B cell (primary cell): Measurements from ENCODE around the gene PLEKHM3. TPM values are rescaled to one million over a fixed set of nuclear protein-coding genes. Genes with fewer than 3 reads are reported as not detected.

Experiments used
- ATAC-seq: fragments of 200-7000 bp; cut with Tn5 transposase; one replicate; pipeline ENCODE4 v1.10.0; 2021; ENCODE audit warnings: low read depth, mild to moderate bottlenecking, moderate number of reproducible peaks, moderate library complexity
- CTCF ChIA-PET: fragments of 350-600 bp; sonication (Branson Sonifier 250); formaldehyde crosslinking; loops from one replicate; lab custom pipeline; 2021; ENCODE audit warnings: antibody characterized with exemption, inconsistent platforms; lab: Charles Lee
- POLR2A ChIA-PET: fragments of 350-600 bp; sonication (Branson Sonifier 250); formaldehyde crosslinking; loops from one replicate; lab custom pipeline; 2021; ENCODE audit warnings: antibody characterized with exemption; lab: Charles Lee
- DNase-seq: peaks from one replicate; pipeline ENCODE4 v3.0.0; 2013
- H2AFZ ChIP-seq: 2 replicates; pipeline ENCODE4 v1.6.1; 2012; ENCODE audit warnings: mild to moderate bottlenecking, low read depth, low read length; ENCODE audit not compliant: insufficient read depth, poor library complexity, severe bottlenecking
- H3K27ac ChIP-seq, 2 donors: 1 replicate in 1 of 2; 2 replicates in 1 of 2; pipeline ENCODE4 v1.5.1; 2012 to 2013; ENCODE audit warnings: low read length in 2 of 2, mild to moderate bottlenecking in 2 of 2, moderate library complexity in 1 of 2
- H3K27me3 ChIP-seq, 4 experiments: fragments of 200-600 bp in 1 of 4; sonication (generic) in 1 of 4; replicated peaks in 1 of 4; 1 replicate in 2 of 4; 2 replicates in 2 of 4; pipeline versions ENCODE4 v1.6.1 to v1.7.0; 2013 to 2016; ENCODE audit warnings: low read length in 3 of 4, mild to moderate bottlenecking in 2 of 4, mixed read lengths in 1 of 4, moderate library complexity in 1 of 4; ENCODE audit not compliant: insufficient read depth in 4 of 4, control insufficient read depth in 3 of 4; ENCODE audit errors: control extremely low read depth in 1 of 4
- H3K36me3 ChIP-seq, 2 experiments: replicated peaks in 1 of 2; 1 replicate in 1 of 2; 2 replicates in 1 of 2; pipeline versions ENCODE4 v1.6.1 to v1.7.1; 2013; ENCODE audit warnings: low read length in 1 of 2; ENCODE audit not compliant: insufficient read depth in 2 of 2, control insufficient read depth in 1 of 2; ENCODE audit errors: control extremely low read depth in 1 of 2, extremely low read depth in 1 of 2
- H3K4me1 ChIP-seq, 2 donors: fragments of 200-600 bp in 1 of 2; sonication (generic) in 1 of 2; 1 replicate in 1 of 2; 2 replicates in 1 of 2; pipeline versions ENCODE4 v1.5.1 to v1.6.1; 2013 to 2017; ENCODE audit warnings: low read length in 2 of 2; ENCODE audit not compliant: control insufficient read depth in 2 of 2, insufficient read depth in 2 of 2
- H3K4me2 ChIP-seq: replicated peaks from 2 replicates; pipeline ENCODE3; 2012; ENCODE audit warnings: mild to moderate bottlenecking, low read depth, low read length; ENCODE audit not compliant: poor library complexity, severe bottlenecking
- H3K4me3 ChIP-seq, 5 experiments: fragments of 200-600 bp in 1 of 5; sonication (generic) in 1 of 5; 1 replicate in 3 of 5; 2 replicates in 2 of 5; pipeline versions ENCODE4 v1.5.1 to v1.7.0; 2011 to 2016; ENCODE audit warnings: low read length in 4 of 5, mild to moderate bottlenecking in 4 of 5, low read depth in 2 of 5, control low read depth in 1 of 5, moderate library complexity in 1 of 5; ENCODE audit not compliant: insufficient read depth in 1 of 5; ENCODE audit errors: control extremely low read depth in 1 of 5, extremely low read depth in 1 of 5
- H3K79me2 ChIP-seq: fragments of 200-600 bp; sonication (generic); one replicate; pipeline ENCODE4 v1.6.0; 2016; ENCODE audit warnings: low read length; ENCODE audit not compliant: control insufficient read depth, insufficient read depth
- H3K9ac ChIP-seq: fragments of 200-600 bp; sonication (generic); 2 replicates; pipeline ENCODE4 v1.6.1; 2017; ENCODE audit warnings: mild to moderate bottlenecking, low read length, moderate library complexity
- H3K9me3 ChIP-seq, 3 donors: one replicate each; pipeline versions ENCODE4 v1.6.1 to v1.7.1; 2013; ENCODE audit warnings: low read length in 2 of 3; ENCODE audit not compliant: control insufficient read depth in 2 of 3, insufficient read depth in 1 of 3; ENCODE audit errors: control extremely low read depth in 1 of 3
- H4K20me1 ChIP-seq: 2 replicates; pipeline ENCODE4 v1.6.0; 2012; ENCODE audit warnings: mild to moderate bottlenecking, low read length; ENCODE audit not compliant: insufficient read depth, control insufficient read depth, poor library complexity, severe bottlenecking
- H3K27ac Mint-ChIP-seq: one replicate; pipeline ENCODE4 v1.8.0; 2021; ENCODE audit warnings: mixed read lengths
- H3K27me3 Mint-ChIP-seq: one replicate; pipeline ENCODE4 v1.8.0; 2021; ENCODE audit warnings: mixed read lengths
- H3K4me1 Mint-ChIP-seq: one replicate; pipeline ENCODE4 v1.8.0; 2021; ENCODE audit warnings: mixed read lengths
- H3K4me3 Mint-ChIP-seq: one replicate; pipeline ENCODE4 v1.8.0; 2021; ENCODE audit warnings: mixed read lengths
- H3K9me3 Mint-ChIP-seq: one replicate; pipeline ENCODE4 v1.8.0; 2022; ENCODE audit warnings: mixed read lengths; ENCODE audit not compliant: insufficient read depth
- EZH2 ChIP-seq: IDR thresholded peaks from 2 replicates; pipeline ENCODE4 v1.6.1; 2012; ENCODE audit warnings: borderline replicate concordance, low read depth, mild to moderate bottlenecking, moderate library complexity, low read length; ENCODE audit not compliant: insufficient read depth, poor library complexity, severe bottlenecking
- WGBS: methylation state at CpG from one replicate; pipeline ENCODE4 v1.1.5; 2013; ENCODE audit warnings: missing lambda C conversion rate; ENCODE audit not compliant: insufficient coverage; 5-methylcytosine and 5-hydroxymethylcytosine counted together
- intact Hi-C: fragments of 100-400 bp; cut with micrococcal nuclease; formaldehyde crosslinking; loops from one replicate; pipeline ENCODE4 v1.10.0; 2022
- polyA plus RNA-seq: library from polyadenylated mRNA; depleted of rRNA; stranded (reverse); fragments of >200 nt; gene quantifications from 2 replicates; pipeline ENCODE4 v1.2.3, GENCODE V29; 2012
- total RNA-seq, 2 donors: library from RNA; stranded (reverse); fragments of 120-200 nt in 1 of 2; gene quantifications; 1 replicate in 1 of 2; 2 replicates in 1 of 2; pipeline versions ENCODE4 v1.2.3 to v1.2.4, GENCODE V29; 2013 to 2022
- TF ChIP-seq, protein P1 (sequence below): fragments of 200-600 bp; IDR thresholded peaks from one replicate; pipeline ENCODE4 v1.8.0; 2022; ENCODE audit warnings: antibody characterized with exemption, mild to moderate bottlenecking

The PLEKHM3 gene
- total and polyA plus RNA-seq, 2 donors (not counting 1 experiment from before 2014, with no cell fraction given) = 4.0 to 17.7 TPM

DNA sequence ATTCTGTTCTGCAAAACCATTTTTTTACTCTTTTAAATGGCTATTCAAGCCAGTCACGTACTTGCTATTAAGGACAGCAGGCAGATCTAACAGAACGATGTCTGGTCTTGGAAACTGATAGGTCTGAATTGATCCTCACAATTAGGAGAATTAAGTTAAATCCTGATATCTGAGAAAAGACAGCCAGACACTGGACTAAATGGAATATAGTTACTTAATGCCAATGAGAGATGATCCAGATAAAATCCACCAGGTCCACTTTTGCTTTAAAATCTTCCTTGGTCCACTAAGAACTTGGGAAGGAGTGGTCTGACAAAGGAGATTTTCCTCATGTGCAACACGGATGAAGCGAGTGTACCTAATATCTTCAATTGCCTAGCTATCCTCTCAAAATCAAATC lies 86.9 kb downstream of the PLEKHM3 start:
- H3K79me2 ChIP-seq = no peaks in the 10 kb centered on the region
- DNase-seq (no peak), ATAC-seq (no peak)
- H3K4me2 ChIP-seq = no peak overlapping the region
- H3K4me1 ChIP-seq = no peaks in the 10 kb centered on the region
- no peak overlapping the region for H3K4me3 Mint-ChIP-seq
- no peak overlapping the region for H3K27ac ChIP-seq
- ChIA-PET POLR2A (no interaction called here), CTCF (no interaction called here)
- no peak overlapping the region for H3K4me3 ChIP-seq
- H3K36me3 ChIP-seq = peaks cover 0 to 4% of the 10 kb centered on the region in 2 experiments
- no peaks in the 10 kb centered on the region for H3K4me1 Mint-ChIP-seq
- TF ChIP-seq, protein P1, sequence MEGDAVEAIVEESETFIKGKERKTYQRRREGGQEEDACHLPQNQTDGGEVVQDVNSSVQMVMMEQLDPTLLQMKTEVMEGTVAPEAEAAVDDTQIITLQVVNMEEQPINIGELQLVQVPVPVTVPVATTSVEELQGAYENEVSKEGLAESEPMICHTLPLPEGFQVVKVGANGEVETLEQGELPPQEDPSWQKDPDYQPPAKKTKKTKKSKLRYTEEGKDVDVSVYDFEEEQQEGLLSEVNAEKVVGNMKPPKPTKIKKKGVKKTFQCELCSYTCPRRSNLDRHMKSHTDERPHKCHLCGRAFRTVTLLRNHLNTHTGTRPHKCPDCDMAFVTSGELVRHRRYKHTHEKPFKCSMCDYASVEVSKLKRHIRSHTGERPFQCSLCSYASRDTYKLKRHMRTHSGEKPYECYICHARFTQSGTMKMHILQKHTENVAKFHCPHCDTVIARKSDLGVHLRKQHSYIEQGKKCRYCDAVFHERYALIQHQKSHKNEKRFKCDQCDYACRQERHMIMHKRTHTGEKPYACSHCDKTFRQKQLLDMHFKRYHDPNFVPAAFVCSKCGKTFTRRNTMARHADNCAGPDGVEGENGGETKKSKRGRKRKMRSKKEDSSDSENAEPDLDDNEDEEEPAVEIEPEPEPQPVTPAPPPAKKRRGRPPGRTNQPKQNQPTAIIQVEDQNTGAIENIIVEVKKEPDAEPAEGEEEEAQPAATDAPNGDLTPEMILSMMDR = no peak
- TF ChIP-seq EZH2 = no peak
- H3K27me3 ChIP-seq = no peaks in the 10 kb centered on the region
- no peak overlapping the region for H3K9ac ChIP-seq
- no peak overlapping the region for H3K27ac Mint-ChIP-seq
- no peaks in the 10 kb centered on the region for H3K9me3 ChIP-seq
- H3K27me3 Mint-ChIP-seq = no peaks in the 10 kb centered on the region
- 100% methylated on average over 1 of the region's 4 CpGs for WGBS
- no peak overlapping the region for H2AFZ ChIP-seq
- intact Hi-C loops = no loop called here
- no peaks in the 10 kb centered on the region for H3K9me3 Mint-ChIP-seq
- no peaks in the 10 kb centered on the region for H4K20me1 ChIP-seq

DNA sequence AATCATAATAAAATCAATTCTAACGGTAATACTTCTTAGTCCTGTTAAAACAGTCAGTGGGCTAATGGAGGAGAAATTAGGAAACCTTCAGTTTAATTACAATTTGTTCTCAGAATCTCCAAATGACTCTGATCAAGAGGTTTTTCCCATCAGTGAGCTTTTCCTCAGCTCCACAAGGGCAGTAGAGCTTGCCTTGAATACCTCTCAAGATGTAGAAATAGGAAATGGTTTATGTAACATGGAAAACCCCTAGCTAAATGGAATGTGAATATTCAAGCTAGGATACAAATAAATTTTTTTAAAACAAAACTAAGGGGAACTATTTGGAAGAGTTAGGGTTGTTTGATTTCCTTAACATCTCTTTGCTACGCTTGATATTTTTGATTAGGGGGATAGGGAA lies 87.5 kb downstream of the PLEKHM3 start:
- H3K4me1 Mint-ChIP-seq = no peaks in the 10 kb centered on the region
- Histone ChIP-seq H3K9ac (no peak overlapping the region), H3K27ac (no peak overlapping the region), H3K9me3 (no peaks in the 10 kb centered on the region), H3K4me3 (no peak overlapping the region), H3K4me1 (no peaks in the 10 kb centered on the region), H4K20me1 (no peaks in the 10 kb centered on the region), H3K27me3 (no peaks in the 10 kb centered on the region), H2AFZ (no peak overlapping the region), H3K79me2 (no peaks in the 10 kb centered on the region), H3K4me2 (no peak overlapping the region), H3K36me3 (peaks cover 0 to 3% of the 10 kb centered on the region in 2 experiments)
- H3K4me3 Mint-ChIP-seq = no peak overlapping the region
- DNase-seq (no peak), ATAC-seq (no peak)
- TF ChIP-seq, protein P1 = no peak
- no peak for TF ChIP-seq EZH2
- intact Hi-C loops = no loop called here
- H3K27ac Mint-ChIP-seq = no peak overlapping the region
- H3K9me3 Mint-ChIP-seq = no peaks in the 10 kb centered on the region
- no CpG with 5 or more reads among the region's 2 CpGs for WGBS
- POLR2A ChIA-PET = no interaction called here
- H3K27me3 Mint-ChIP-seq = no peaks in the 10 kb centered on the region
- CTCF ChIA-PET = no interaction called here
